MV-4-11 (cell line): ENCODE results near the gene PEX5.
"Not testable (repeated sequence)": the region's sequence is repeated elsewhere in the genome, so short reads cannot be mapped to it uniquely, and the experiment has no call there.

ENCODE experiments used
- DNase-seq: peaks from one replicate; lab custom pipeline; 2025; lab: John Stamatoyannopoulos, UW

The PEX5 gene

DNA sequence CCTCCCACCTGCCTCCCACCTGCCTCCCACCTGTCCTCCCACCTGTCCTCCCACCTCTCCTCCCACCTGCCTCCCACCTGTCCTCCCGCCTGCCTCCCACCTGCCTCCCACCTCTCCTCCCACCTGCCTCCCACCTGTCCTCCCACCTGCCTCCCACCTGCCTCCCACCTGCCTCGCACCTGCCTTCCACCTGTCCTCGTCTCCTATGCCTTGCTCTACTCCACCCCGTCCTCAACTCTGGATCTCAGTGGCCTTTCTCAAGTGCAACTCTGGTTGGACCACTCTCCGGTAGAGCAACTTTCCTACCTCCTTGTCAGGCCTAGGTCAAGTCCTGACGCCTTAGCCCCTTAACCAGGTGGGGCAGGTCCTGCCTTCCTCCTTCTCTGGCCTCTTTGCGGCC, 29.3 kb upstream of the PEX5 start:
- no peak for DNase-seq

DNA sequence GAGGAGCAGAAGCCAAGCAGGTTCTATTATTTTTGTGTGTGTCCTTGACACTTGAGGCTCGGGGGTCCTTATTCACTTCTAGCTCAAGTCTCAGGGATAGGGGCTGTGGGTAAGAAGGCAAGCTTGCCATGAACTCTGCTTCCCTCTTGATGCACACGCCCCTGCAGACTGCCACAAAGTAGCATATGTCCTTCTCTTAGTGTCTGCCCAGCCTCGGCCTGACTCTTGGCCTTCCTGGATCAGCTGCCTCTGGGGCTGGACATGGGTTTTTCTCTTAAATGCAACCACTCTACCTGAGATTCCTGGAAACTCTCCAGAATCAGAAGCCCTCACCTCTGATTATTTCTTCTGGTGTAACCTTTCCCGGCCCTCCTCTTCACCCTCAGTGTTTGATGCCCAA, 28.2 kb upstream of the PEX5 start:
- no peak for DNase-seq

DNA sequence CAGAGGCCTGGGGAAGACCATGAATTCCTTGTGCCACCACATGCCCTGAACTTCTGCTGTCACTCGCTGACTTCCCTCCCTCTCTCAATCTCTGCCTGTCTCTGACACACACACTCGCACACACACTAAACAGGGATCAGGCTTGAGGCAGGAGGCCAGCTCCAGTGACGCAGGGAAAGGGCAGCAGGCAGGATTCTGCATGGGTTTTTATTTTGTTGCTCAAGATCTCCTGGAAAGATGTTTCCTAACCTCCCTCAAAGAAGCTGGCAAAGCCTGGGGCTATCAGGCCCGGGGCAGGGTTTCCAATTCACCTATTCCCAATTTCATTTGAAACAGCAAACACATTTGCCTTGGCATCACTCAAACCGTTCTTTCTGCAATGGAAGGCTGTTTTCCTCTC, 27.7 kb upstream of the PEX5 start:
- no peak for DNase-seq

DNA sequence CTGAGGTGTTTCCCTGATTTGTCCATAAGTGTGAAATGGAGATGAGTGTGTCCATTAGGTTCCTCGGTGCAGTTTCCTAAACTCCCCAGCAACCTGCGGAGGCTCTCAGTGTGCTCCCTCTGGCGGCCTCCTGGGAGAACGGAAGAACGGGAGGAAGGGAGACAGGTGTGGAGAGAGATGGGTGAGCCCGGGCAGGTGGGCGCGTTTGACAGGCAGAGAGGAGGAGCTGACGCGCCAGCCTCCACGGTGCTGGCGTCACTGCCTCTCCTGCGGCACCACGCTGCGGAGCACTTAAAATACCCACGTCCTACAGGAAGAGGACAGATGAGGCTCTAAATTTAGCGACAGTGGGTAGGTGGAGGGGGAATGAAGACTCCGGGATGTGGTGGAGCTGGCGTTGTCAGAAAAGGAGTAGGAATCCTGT, 26.8 kb upstream of the PEX5 start:
- no peak for DNase-seq

GRCh38 chr12:7169951-7170350, 19.5 kb upstream of the PEX5 start:
- no peak for DNase-seq

DNA sequence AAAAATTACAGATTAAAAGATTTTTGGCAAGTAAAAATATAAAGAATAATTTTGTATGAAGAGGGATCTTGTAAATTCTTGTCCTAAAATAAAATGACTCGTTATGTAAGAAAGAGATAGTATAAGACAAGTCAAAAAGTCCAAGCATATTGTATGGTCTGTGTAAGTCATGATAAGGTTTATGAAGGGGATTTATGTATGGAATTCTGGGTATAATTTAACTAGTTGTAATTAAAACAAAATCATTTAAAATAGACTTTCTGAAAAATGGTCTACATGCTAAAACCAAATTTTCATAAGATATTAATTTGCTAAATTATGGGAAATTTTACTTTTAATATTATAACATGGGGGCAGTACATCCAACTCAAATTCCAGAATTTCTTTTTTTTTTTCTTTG, 17.6 kb upstream of the PEX5 start:
- DNase-seq: no peak

- no peak for DNase-seq
Observed at GRCh38 chr12:7175493-7175892, 14.0 kb upstream of the PEX5 start.

DNA sequence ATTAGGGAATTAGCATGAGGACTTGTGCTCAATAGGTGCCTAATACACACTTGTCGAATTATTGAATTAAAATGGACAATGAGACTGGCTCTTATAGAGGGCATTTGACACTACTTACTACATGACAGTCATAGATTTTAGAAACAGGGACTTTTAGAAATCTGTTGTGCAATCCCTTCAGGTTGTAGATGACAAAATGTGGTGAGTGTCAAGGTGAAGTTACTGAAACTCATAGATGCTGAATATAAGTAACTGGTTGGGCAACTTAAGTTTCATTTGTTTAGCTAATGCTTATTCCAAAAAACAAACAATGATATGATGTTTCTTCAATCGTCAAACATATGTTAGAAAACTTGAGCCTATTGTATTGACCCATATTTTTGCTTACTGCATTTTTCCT, 12.9 kb upstream of the PEX5 start:
- no peak for DNase-seq

DNA sequence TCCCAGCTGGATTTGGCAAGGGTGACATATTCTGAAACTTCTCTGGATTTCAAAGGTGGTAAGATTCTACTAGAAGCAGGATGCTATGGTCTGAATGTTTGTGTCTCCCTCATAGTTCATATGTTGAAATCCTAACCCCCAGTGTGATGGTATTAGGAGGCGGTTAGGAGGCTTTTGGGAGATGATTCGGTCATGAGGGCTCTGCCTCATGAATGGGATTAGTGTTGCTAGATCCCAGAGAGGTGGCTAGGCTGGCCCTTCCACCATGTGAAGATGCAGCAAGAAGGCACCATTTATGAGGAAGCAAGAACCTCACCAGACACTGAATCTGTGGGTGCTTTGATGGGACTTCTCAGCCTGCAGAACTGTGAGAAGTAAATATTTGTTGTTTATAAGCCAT, 11.0 kb upstream of the PEX5 start:
- DNase-seq: no peak

DNA sequence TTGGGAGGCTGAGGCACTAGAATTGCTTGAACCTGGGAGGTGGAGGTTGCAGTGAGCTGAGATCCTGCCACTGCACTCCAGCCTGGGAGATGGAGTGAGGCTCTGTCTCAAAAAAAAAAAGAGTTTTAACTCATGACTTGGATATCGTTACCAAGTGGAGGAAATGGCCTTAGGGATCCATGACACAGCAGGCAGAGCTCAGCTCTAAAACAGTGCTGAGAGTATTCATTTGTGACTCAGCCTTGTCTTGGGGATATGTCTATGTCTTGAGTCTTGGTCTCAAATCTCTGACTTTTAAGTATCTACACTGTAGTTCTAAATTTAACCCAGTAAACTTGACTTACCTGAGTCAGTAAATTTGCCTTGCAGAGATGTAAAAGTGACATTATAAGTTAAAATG, 8.8 kb upstream of the PEX5 start:
- no peak for DNase-seq

DNA sequence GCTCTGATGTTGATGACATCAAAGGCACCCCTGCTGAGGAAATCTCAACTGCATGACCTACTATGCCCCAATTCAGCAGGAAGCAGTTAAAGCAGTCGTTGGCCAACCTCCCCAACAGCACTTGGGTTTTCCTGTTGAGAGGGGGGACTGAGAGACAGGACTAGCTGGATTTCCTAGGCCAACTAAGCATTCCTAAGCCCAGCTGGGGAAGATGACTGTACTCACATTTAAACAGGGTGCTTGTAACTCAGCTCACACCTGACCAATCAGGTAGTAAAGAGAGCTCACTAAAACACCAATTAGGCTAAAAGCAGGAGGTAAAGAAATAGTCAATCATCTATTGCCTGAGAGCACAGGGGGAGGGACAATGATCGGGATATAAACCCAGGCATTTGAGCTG, 3.4 kb upstream of the PEX5 start:
- not testable (repeated sequence) for DNase-seq

DNA sequence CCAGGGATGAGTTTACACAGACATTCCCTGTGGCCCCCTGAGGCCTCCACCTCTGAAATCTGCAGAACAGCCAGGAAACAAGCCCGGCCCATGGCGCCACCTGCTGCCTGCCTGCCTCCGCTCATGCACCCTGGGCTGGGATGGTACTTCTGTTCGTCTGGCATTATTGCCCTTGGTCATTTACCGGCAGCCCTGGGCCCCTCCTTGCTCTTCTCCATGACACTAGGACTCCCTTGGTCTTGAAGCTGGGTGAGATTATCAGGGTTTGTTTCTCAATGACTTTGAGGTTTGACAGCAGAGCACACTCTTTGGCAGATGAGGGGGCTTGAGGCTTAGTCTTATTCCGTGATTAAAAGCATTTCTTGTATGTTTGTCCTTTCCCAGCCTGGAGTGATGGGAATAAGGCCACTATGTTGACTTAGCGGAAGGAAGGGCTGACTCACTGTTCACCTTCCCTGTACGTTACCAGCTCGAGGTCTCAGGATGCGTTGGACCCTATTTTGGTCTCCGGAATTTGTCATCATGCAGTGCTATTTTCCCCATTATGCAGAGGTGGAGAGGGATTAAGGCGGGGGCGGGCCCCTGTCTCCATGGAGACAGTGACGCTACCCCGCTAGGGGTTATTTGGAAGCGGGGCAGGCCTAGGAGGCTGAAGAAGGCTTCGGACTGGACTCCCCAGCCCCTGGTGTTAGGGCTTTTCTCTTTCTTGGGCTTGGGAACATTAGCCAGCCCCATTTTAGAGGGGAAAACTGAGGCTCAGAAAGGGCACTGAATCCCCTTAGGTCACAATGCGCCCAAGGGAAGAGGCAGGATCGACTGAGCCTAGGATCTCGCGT, 706 bp upstream of the PEX5 start:
- DNase-seq: peak; percentile 37

- DNase-seq: no peak
Observed at GRCh38 chr12:7190268-7191055, 976 bp downstream of the PEX5 start.

- DNase-seq: no peak
Observed at GRCh38 chr12:7193674-7194073, 4.2 kb downstream of the PEX5 start.

GRCh38 chr12:7197841-7198240, 8.4 kb downstream of the PEX5 start:
- DNase-seq: no peak

DNA sequence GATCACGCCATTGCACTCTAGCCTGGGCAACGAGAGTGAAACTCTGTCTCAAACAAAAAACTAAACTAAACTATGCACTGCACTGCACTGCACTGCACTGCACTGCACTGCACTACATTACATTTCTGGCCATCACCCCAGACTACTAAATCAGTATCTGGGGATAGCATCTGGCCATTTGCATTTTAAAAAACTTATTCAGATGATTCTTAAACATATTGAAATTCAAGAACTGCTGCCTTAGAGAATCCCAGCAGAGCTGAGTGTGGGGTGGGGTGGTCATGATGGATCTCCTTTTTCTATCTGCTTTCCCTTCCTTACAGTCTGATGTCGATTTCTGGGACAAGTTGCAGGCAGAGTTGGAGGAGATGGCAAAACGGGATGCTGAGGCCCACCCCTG, 13.6 kb downstream of the PEX5 start:
- DNase-seq: no peak

DNA sequence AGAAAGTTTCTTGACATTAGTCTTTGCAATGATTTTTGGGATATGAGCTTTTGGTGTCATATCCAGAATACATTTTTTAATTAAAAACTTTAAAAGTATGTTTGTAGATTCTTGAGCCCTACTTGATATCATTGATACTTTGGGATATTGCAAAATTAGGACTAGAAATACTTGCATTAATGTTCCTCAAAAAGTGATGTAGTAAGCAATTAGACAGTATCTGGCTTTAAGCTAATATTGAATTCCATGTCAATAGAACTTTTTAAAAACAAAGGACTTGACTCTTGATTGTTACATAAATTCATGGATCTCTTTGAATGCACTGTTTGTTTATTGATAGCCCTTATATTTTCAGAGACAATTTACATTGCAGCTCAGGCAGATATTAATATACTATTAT, 15.6 kb downstream of the PEX5 start:
- no peak for DNase-seq

DNA sequence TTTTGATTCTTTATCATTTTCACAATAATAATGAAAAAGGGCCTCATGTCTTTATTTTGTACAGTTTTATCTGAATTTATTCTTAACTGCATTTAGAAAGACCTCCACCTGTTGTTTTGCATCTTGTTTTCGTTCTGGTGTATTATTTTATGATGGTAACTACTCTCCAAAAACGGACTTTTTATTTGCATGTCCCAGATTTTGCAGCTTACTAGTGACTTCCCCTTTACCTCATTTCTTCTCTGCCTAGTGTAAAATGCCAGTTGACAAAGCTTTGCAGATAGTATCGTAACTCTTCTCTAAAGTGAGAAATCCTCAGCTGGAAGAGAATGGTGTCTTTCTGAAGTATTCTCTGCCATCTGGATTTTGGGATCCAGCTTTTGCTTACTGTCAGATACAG, 17.2 kb downstream of the PEX5 start:
- DNase-seq: no peak

DNA sequence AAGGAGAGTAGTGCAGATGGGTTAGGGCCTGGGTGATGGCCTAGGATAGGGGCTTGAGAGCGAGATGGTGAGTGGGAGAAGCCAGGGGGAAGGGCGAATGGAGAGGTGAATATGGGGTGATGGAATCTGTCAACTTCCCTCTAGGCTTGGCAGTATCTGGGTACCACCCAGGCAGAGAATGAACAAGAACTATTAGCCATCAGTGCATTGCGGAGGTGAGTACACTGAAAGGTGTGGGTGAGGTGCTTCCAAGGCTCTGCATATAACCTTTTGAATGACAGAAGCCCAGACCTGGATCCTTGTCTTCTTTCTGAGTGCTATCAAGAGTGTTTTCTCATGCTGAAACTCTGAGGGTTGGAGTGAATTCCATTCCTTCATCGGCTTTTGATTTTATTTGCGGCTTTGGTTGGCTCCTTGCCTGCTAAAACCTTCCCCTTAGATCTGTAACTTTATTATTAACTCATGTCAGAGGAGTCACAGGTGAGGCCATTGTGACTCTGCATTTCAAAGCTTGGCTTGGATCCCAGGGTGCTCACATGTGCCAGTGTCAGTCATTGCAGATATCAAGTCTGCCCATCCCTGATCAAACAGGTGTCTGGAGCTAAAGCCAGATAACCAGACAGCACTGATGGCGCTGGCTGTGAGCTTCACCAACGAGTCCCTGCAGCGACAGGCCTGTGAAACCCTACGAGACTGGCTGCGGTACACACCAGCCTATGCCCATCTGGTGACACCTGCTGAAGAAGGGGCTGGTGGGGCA, 18.6 kb downstream of the PEX5 start:
- no peak for DNase-seq

DNA sequence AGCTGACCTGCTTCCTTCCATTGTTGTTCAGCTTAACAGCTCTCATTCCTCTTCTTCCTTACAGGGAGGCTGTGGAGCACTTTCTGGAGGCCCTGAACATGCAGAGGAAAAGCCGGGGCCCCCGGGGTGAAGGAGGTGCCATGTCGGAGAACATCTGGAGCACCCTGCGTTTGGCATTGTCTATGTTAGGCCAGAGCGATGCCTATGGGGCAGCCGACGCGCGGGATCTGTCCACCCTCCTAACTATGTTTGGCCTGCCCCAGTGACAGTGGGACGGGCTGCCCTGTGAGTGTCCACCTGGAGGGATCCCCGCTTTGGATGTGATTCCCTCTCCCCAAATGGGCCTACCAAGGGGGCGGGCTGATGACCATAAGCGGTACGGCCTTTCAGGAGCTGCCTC, 20.5 kb downstream of the PEX5 start:
- DNase-seq: no peak

GRCh38 chr12:7210642-7211151, 21.2 kb downstream of the PEX5 start:
- DNase-seq: peak; percentile 4

DNA sequence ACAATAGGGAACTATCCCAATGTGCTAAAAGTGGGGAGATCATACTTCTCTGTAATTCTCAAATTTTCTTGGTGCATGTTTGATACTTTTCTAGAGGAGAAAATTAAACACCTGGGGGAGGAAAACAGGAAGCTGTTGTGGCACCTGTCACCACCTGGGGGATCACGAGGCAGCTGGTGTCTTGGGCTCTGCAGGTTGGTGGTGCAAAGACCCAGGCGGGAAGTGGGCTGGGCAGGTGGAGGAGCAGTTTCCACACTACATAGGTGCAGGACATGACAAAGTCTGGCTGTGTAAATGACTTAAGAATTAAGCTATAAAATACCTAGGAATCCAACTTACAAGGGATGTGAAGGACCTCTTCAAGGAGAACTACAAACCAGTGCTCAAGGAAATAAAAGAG, 23.2 kb downstream of the PEX5 start:
- DNase-seq: no peak

DNA sequence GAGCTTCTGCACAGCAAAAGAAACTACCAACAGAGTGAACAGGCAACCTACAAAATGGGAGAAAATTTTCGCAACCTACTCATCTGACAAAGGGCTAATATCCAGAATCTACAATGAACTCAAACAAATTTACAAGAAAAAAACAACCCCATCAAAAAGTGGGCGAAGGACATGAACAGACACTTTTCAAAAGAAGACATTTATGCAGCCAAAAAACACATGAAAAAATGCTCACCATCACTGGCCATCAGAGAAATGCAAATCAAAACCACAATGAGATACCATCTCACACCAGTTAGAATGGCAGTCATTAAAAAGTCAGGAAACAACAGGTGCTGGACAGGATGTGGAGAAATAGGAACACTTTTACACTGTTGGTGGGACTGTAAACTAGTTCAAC, 24.3 kb downstream of the PEX5 start:
- not testable (repeated sequence) for DNase-seq
